OCI-LY1 (cell line): Measurements from ENCODE around the gene LBX2.

ENCODE experiments used
- H2AFZ ChIP-seq: fragments of 200-600 bp; sonication (generic), shearing (Covaris generic); 2 replicates; pipeline ENCODE4 v1.6.0; 2014; ENCODE audit warnings: antibody characterized with exemption, mild to moderate bottlenecking, low read length
- H3F3A ChIP-seq: fragments of 200-600 bp; sonication (generic), shearing (Covaris generic); 2 replicates; pipeline ENCODE4 v1.6.0; 2014; ENCODE audit warnings: mild to moderate bottlenecking, antibody characterized with exemption, low read length, moderate library complexity; ENCODE audit not compliant: insufficient read depth
- H3K27ac ChIP-seq: fragments of 200-600 bp; sonication (generic); 2 replicates; pipeline ENCODE4 v1.5.1; 2014; ENCODE audit warnings: low read length, mixed run types, mild to moderate bottlenecking, low read depth; ENCODE audit not compliant: poor library complexity, severe bottlenecking
- H3K27me3 ChIP-seq: fragments of 200-600 bp; sonication (generic); 2 replicates; pipeline ENCODE4 v1.6.0; 2014; ENCODE audit warnings: antibody characterized with exemption, mild to moderate bottlenecking, low read length, moderate library complexity; ENCODE audit not compliant: insufficient read depth
- H3K36me3 ChIP-seq: fragments of 200-600 bp; sonication (generic); 2 replicates; pipeline ENCODE4 v1.6.1; 2014; ENCODE audit warnings: mild to moderate bottlenecking, antibody characterized with exemption, low read length, moderate library complexity, mixed read lengths; ENCODE audit not compliant: insufficient read depth
- H3K4me1 ChIP-seq: fragments of 200-600 bp; sonication (generic); 2 replicates; pipeline ENCODE4 v1.5.1; 2014; ENCODE audit warnings: mild to moderate bottlenecking, low read length, moderate library complexity; ENCODE audit not compliant: insufficient read depth, severe bottlenecking
- H3K4me2 ChIP-seq: fragments of 200-600 bp; sonication (generic), shearing (Covaris generic); 2 replicates; pipeline ENCODE4 v1.6.1; 2014; ENCODE audit warnings: low read length
- H3K4me3 ChIP-seq: fragments of 200-600 bp; sonication (generic); 2 replicates; pipeline ENCODE4 v1.5.1; 2014; ENCODE audit warnings: low read length, low read depth, mild to moderate bottlenecking, mixed read lengths; ENCODE audit not compliant: poor library complexity, severe bottlenecking
- H3K79me2 ChIP-seq: fragments of 200-600 bp; shearing (Covaris generic); 2 replicates; pipeline ENCODE4 v1.6.1; 2016; ENCODE audit warnings: mixed run types, low read length, mixed read lengths; ENCODE audit not compliant: insufficient read depth
- H3K9ac ChIP-seq: fragments of 200-600 bp; sonication (generic), shearing (Covaris generic); 2 replicates; pipeline ENCODE4 v1.6.1; 2014; ENCODE audit warnings: mild to moderate bottlenecking, low read length, mixed read lengths
- H3K9me2 ChIP-seq: fragments of 200-600 bp; sonication (generic), shearing (Covaris generic); 2 replicates; pipeline ENCODE4 v1.6.1; 2014; ENCODE audit warnings: low read depth, mild to moderate bottlenecking, low read length, mixed read lengths
- H3K9me3 ChIP-seq: fragments of 200-600 bp; shearing (Covaris generic); 2 replicates; pipeline ENCODE4 v1.6.1; 2014; ENCODE audit warnings: low read length, mixed read lengths
- H4K20me1 ChIP-seq: fragments of 200-600 bp; sonication (generic), shearing (Covaris generic); 2 replicates; pipeline ENCODE4 v1.6.0; 2016; ENCODE audit warnings: mild to moderate bottlenecking, low read length; ENCODE audit not compliant: insufficient read depth
- EZH2 ChIP-seq: fragments of 200-600 bp; sonication (generic), shearing (Covaris generic); IDR thresholded peaks from 2 replicates; pipeline ENCODE4 v1.8.0; 2017; ENCODE audit warnings: borderline replicate concordance, mixed run types, mild to moderate bottlenecking, antibody characterized with exemption, low read length, moderate library complexity, mixed read lengths
- TF ChIP-seq, protein P1 (sequence below): fragments of 200-600 bp; sonication (generic), shearing (Covaris generic); IDR thresholded peaks from 2 replicates; pipeline ENCODE4 v1.5.1; 2017; ENCODE audit warnings: mild to moderate bottlenecking, antibody characterized with exemption, low read length, moderate library complexity, mixed read lengths

LBX2 gene

DNA sequence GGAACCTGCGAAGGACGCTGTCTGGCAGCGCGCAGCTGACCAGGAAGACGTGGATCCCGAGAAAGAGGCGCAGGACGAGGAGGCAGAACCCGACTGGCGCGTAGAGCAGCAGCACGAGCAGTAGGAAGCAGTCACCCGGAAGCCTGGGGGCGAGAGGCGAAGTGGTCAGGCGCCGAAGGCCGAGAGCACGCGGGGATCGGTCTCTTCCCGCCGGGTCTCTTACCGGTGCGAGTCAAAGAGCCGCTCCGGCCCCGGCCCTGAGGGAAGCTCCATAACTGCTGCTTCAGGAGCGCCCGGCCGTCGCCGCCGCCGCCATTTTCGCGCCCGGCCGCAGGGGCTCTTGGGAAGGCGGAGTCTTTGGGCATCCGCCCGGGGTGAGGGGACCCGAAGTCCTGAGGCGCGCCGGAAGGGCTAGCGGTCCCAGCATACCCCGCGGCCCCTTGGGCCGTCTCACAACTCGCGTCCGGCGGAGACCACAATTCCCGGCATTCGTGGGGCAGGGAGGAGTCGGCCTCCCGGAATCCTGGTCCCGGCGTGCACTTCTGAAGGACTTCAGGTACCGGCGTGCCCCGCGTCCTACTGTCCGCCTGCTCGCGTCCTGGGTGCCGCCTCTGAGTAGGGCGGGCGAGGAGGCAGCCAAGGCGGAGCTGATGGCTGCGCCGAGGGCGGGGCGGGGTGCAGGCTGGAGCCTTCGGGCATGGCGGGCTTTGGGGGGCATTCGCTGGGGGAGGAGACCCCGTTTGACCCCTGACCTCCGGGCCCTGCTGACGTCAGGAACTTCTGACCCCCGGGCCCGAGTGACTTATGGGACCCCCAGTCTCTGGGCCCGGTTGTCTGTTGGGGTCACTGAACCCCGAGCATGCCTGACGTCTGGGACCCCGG is 30.2 kb upstream of the LBX2 start, which contains the start of the genes AUP1 and HTRA2:
AUP1 (minus strand) TSS at position 350 of the 882 bp plus-strand sequence; CDS start at position 273, 77 bp downstream.
HTRA2 (plus strand) TSS at position 577 of the 882 bp plus-strand sequence; CDS start at position 651, 74 bp downstream.
- peaks cover 59% of the 10 kb centered on the region for H3K36me3 ChIP-seq
- no peak within 1 kb of the TSS for H2AFZ ChIP-seq
- H3K4me2 ChIP-seq: peak within 1 kb of the TSS; percentile 95
- peak within 1 kb of the TSS; percentile 91 for H3K4me3 ChIP-seq
- no peaks in the 10 kb centered on the region for H3K9me3 ChIP-seq
- no peaks in the 10 kb centered on the region for H4K20me1 ChIP-seq
- H3K79me2 ChIP-seq: peaks cover 10% of the 10 kb centered on the region
- no peaks in the 10 kb centered on the region for H3K27me3 ChIP-seq
- H3F3A ChIP-seq: no peaks in the 10 kb centered on the region
- TF ChIP-seq, protein P1, sequence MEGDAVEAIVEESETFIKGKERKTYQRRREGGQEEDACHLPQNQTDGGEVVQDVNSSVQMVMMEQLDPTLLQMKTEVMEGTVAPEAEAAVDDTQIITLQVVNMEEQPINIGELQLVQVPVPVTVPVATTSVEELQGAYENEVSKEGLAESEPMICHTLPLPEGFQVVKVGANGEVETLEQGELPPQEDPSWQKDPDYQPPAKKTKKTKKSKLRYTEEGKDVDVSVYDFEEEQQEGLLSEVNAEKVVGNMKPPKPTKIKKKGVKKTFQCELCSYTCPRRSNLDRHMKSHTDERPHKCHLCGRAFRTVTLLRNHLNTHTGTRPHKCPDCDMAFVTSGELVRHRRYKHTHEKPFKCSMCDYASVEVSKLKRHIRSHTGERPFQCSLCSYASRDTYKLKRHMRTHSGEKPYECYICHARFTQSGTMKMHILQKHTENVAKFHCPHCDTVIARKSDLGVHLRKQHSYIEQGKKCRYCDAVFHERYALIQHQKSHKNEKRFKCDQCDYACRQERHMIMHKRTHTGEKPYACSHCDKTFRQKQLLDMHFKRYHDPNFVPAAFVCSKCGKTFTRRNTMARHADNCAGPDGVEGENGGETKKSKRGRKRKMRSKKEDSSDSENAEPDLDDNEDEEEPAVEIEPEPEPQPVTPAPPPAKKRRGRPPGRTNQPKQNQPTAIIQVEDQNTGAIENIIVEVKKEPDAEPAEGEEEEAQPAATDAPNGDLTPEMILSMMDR: no peak
- no peak for TF ChIP-seq EZH2
- H3K9ac ChIP-seq: peak within 1 kb of the TSS; percentile 99
- no peaks in the 10 kb centered on the region for H3K9me2 ChIP-seq
- peak within 1 kb of the TSS; percentile 78 for H3K27ac ChIP-seq
- H3K4me1 ChIP-seq: peaks cover 29% of the 10 kb centered on the region

DNA sequence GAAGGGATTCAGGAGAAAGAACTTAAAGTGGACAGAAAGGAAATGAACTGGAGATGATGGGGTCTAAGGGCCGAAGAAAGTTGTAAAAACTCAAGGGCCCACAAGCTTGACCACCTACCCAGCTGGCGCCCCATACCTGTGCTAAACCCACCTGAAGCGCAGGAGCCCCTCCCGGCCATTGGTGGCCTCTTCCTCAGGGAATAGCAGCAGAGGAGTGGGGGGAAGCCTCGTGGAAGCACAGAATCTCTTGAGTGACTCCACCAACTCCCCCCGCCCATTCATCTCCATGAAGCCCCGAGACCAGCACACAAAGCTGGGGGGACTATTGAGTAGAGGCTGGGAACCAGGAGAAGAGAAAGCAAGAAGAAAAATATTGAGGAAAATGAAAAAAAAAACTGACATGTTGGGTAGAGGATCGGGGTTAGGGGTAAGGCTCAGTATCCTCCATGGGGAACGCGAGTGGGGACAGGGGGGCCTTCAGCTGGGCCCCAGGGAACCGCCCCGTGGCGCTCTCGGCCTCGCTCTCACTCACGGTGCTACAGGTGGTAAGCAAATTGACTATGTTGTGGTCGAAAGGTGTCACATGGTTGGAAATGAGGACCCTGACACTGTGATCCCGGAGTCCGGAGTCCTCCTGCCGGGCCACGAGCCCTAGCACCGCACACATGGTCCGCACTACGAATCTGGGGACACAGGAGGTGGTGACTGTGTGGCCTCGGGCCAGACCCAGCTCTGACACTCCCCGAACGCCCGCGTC is 29.4 kb upstream of the LBX2 start:
- H2AFZ ChIP-seq: no peak overlapping the region
- H3K4me1 ChIP-seq: peaks cover 29% of the 10 kb centered on the region
- H4K20me1 ChIP-seq: no peaks in the 10 kb centered on the region
- no peaks in the 10 kb centered on the region for H3K27me3 ChIP-seq
- H3K79me2 ChIP-seq: peaks cover 10% of the 10 kb centered on the region
- H3K27ac ChIP-seq: peak overlapping the region; percentile 78
- peak overlapping the region; percentile 91 for H3K4me3 ChIP-seq
- peak overlapping the region; percentile 99 for H3K9ac ChIP-seq
- H3K9me2 ChIP-seq: no peaks in the 10 kb centered on the region
- TF ChIP-seq, protein P1: 0 out of 2 replicates have a peak, but pooled peaks have one; percentile 18
- no peak for TF ChIP-seq EZH2
- H3K36me3 ChIP-seq: peaks cover 59% of the 10 kb centered on the region
- H3K4me2 ChIP-seq: peak overlapping the region; percentile 93
- no peaks in the 10 kb centered on the region for H3F3A ChIP-seq
- H3K9me3 ChIP-seq: no peaks in the 10 kb centered on the region

DNA sequence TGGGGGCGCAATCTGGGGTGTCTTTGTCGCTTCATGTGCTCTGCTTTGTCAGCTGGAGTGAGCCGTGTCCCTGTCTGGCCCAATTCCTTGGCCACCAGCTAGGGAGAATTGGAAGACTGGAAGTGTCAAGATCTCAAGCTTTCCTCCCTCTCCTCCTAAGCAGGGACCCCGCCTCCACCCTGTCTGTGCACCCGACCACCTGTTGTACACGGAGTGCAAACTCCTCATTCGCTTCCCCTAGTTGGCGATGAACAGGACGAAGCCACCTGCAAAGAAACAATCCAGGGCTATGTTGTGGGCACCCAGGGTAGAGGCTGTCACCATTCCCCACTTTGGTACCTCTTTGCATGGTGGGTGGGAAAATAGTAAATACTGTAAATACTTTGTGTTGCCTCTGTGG is 28.3 kb upstream of the LBX2 start:
- peak overlapping the region; percentile 93; the same call in 1 of the 2 replicates for H3K4me2 ChIP-seq
- TF ChIP-seq, protein P1: no peak
- TF ChIP-seq EZH2: no peak
- peaks cover 29% of the 10 kb centered on the region for H3K4me1 ChIP-seq
- no peaks in the 10 kb centered on the region for H4K20me1 ChIP-seq
- peaks cover 50% of the 10 kb centered on the region for H3K36me3 ChIP-seq
- H3F3A ChIP-seq: no peaks in the 10 kb centered on the region
- H3K9ac ChIP-seq: no peak overlapping the region
- H3K9me3 ChIP-seq: no peaks in the 10 kb centered on the region
- H3K4me3 ChIP-seq: peak overlapping the region; percentile 91
- H3K27me3 ChIP-seq: no peaks in the 10 kb centered on the region
- no peak overlapping the region for H2AFZ ChIP-seq
- H3K9me2 ChIP-seq: no peaks in the 10 kb centered on the region
- H3K27ac ChIP-seq: no peak overlapping the region
- peaks cover 10% of the 10 kb centered on the region for H3K79me2 ChIP-seq
